Panc1 (cell line): Measurements from ENCODE around the gene CR2.

Experiments
- CTCF ChIP-seq: fragments of 450-650 bp; IDR thresholded peaks from 2 replicates; pipeline ENCODE4 v1.5.1; 2017; ENCODE audit warnings: mild to moderate bottlenecking
- REST ChIP-seq, 2 experiments: IDR thresholded peaks; 2 replicates each; pipeline ENCODE4 v1.6.1; 2011 to 2012; ENCODE audit warnings: low read depth in 2 of 2, control low read depth in 1 of 2, low read length in 1 of 2, mild to moderate bottlenecking in 1 of 2, moderate library complexity in 1 of 2; ENCODE audit not compliant: insufficient read depth in 1 of 2
- SIN3A ChIP-seq: IDR thresholded peaks from 2 replicates; pipeline ENCODE4 v1.6.1; 2012; ENCODE audit warnings: low read depth, mild to moderate bottlenecking, low read length, moderate library complexity, borderline replicate concordance; ENCODE audit not compliant: insufficient read depth
- TCF7L2 ChIP-seq: IDR thresholded peaks from 2 replicates; pipeline ENCODE4 v1.6.1; 2011; ENCODE audit warnings: mild to moderate bottlenecking, low read depth, low read length, inconsistent platforms

GRCh38 chr1:207428783-207429182, 25.3 kb upstream of the CR2 start:
- TF ChIP-seq SIN3A, result no peak
- no peak for TF ChIP-seq CTCF
- TF ChIP-seq TCF7L2, result no peak
- TF ChIP-seq REST (IDR thresholded peaks at IDR 0.05; ENCODE audit: insufficient read depth in 1 of 2, low read depth in 2 of 2, low read length in 1 of 2), result no peak
